Pons (tissue), 1 donor: ENCODE data around the gene GTF2F2.

Source experiments
- DNase-seq: peaks from one replicate; pipeline ENCODE4 v3.0.0-alpha.2; 2016; ENCODE audit warnings: low spot score

Gene GTF2F2

DNA sequence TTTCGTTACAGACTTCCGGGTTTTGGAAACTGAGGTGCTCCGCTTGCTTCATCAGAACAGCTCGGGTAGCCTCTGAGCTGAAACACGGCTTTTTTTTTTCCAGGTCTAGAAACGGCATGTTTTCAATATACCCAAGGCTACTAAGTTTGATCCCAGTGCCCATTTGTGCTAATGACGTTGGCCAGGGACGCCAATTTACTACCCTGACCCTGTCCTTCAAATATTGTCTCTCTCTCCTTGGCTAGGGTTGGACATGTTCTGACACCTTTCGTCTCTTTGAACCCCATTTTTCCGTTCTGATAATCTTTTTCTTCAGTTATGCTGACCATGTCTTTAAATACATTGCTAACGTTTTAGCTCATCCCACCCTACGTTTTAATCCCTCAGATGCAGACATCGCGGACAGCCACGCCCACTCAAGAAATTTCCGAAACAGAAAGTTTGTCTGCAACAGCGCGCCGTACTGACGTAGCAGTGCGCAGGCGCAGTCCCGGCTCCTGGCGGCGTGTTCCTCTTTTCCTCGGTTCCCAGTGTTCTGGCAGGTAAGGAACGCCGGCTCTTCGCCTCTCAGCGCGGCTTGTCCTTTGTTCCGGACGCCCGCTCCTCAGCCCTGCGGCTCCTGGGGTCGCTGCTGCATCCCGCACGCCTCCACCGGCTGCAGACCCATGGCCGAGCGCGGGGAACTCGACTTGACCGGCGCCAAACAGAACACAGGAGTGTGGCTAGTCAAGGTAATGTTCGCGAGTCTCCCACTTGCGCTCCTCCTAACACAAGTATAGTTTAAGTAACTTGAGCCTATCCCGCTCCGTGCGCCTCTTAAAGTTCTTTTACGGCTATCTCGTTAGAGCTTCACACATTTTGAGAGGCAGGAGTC lies at the start of gene GTF2F2:
GTF2F2 (plus strand) TSS at position 520 of the 874 bp plus-strand sequence; CDS start at position 666, 146 bp downstream.
- DNase-seq: peak; percentile 79

- no peak for DNase-seq
Observed at GRCh38 chr13:45073809-45074208, 46.5 kb upstream of the GTF2F2 start.

DNA sequence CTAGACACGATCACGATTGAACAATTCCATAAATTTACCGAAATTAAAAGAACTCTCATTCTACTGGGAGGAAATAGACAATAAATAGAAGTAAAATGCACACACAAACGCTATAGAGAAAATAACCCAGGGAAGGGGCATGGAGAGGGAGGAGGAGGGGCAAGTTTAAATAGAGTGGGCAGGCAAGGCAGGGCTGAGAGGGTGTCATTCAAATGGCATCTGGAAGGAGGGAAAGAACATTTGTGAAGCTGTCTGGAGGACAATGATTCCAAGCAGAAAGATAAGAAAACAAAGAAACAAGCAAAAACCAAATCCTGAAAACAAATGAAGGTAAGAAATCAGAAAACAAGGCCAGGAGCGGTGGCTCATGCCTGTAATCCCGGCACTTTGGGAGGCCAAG lies 45.6 kb upstream of the GTF2F2 start:
- DNase-seq: no peak

DNA sequence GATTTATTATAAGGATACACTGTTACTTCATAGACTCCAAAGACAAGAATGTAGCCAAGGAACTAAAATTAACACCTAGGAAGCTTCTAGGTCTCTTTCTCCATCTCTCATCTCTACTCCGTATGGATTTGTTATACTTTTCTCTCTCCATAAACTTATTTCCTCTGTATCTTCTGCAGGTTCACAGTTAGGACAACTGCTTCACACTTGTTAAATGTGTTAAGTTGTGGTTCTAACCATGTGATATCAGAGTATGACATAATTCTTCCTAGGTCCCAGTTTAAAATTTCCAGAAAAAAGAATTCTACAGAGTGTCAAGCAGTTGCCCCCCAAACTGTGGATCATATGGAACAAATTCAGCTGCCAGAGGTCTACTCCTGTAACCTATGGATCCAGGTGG lies 42.3 kb upstream of the GTF2F2 start:
- DNase-seq: no peak

DNA sequence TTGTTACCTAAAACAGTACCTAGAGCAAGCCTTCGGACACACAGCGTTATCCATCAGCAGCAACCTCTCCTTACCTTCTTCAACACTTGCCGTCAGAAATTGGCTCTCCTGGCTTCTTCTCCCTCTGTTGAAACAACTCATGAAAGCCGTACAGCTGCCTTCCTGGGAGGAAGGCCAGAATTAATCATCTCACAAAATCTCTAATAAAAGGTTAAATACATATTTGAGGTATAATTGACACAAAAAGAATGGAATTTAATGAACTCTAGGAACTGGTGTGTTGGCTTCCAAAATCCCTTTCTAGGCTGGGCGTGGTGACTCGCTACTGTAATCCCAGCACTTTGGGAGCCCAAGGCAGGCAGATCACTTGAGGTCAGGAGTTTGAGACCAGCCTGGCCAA lies 37.3 kb upstream of the GTF2F2 start:
- no peak for DNase-seq

DNA sequence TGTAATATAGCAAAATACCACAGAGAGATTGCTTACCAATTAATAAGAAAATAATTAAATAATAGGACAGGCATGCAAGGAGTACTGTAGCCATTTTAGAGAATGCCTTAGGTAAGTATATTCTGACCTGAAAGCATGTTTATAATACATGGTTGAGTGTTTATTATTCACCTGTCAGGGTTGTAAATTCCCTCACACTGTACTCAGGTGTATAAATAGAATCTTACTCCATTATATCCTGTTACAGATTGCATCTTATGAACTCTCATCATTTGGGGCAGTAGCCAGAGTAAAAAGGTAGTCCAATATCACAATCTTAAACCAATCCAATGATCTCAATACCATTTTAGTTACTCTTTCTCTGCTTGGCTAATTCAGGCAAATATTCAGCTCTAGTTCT lies 35.8 kb upstream of the GTF2F2 start:
- DNase-seq: no peak

GRCh38 chr13:45086484-45086883 lies 33.8 kb upstream of the GTF2F2 start:
- DNase-seq: no peak

GRCh38 chr13:45092663-45093062 lies 27.6 kb upstream of the GTF2F2 start:
- no peak for DNase-seq

DNA sequence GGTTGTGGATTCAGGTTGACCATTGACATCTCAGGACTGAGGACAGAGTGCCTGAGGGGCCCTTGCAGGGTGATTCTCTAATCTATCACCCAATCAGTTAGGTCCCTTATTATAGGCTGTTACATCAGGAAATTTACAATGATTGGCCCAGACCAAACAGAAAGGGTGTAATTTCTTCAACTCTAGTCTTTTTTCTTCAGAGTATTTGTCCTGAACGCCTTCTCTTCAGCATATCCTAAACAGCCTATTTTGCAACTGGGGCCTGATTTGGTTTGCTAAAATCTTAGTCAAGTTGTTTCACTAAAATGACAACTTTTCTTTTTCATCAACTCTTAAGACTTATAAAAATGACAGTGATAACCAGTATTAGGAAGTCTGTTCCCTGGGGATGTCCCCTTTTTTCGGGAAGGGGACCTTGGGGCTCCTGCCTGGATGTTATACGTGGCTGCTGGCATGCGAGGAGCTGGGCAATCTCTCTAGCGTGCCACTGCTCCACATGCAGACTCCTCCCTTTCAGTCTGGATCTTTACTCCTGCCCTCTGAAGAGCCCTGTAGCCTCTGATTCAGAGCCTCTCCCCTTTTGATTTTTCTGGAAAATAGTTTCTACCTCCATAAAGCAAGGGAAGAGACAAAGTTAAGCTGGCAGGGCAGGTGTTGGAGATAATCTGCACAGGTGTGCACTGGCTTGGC lies 19.6 kb upstream of the GTF2F2 start:
- DNase-seq: no peak

GRCh38 chr13:45101327-45102018 lies 18.8 kb upstream of the GTF2F2 start:
- DNase-seq: peak; percentile 14

GRCh38 chr13:45102136-45102507 lies 18.2 kb upstream of the GTF2F2 start:
- peak; percentile 94 for DNase-seq

DNA sequence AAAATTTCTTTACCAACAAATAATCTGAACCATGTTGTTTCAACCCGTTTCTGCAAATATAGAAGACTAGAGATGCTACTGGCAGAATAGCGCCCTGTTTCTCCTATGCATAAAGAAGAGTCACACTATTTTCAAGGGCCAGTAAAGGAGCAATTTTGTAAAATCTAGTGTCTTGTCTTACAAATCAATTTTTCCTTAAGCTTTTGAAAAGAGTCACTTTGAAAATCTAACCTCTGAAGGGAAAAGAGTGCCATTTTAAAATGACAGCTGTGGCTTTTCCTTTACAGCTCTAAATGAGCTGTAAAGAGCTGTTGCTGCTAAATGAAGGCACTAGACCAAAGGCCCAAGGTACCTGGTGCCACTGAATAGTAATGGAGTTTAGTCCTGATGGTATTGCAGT lies 16.9 kb upstream of the GTF2F2 start:
- DNase-seq: no peak

DNA sequence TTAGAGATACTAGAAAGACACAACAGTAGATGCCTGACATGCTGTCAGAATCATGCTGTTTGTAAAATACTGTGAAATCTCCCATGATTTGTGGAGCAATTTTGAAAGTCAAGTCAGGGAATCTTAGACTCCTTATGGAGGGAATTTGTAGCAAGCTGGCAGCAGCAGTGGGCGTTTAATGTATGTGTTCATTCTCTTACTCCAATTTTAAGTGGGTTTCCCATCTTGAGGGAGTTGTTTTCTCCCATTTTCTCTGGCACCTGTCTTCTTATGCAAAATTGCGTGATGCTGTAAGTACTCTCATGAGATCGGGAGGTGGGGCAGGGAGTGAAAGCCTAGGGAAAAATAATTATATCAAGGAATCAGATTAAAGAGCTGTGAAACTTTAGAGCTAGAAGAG lies 16.0 kb upstream of the GTF2F2 start:
- no peak for DNase-seq

- no peak for DNase-seq
Observed at GRCh38 chr13:45105895-45106294, 14.4 kb upstream of the GTF2F2 start.

DNA sequence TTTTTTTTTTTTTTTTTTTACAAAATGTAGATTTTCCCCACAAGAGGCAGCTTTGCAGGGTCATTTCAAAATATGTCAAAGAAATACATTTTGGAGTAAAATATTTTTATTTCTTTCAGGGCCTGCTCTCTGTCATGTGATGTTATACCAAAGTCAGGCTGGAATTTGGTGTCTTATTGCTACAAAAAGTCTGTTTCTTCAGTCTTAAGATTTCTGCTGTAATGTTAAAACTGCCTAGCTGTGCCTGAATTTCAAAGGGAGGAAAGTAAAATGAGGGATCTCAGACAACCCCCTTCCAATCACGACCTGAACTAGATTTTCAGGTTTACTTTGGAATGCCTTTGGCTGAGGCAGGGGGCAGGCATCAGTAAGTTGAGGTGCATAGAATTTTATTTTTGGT lies 12.8 kb upstream of the GTF2F2 start:
- DNase-seq: no peak

DNA sequence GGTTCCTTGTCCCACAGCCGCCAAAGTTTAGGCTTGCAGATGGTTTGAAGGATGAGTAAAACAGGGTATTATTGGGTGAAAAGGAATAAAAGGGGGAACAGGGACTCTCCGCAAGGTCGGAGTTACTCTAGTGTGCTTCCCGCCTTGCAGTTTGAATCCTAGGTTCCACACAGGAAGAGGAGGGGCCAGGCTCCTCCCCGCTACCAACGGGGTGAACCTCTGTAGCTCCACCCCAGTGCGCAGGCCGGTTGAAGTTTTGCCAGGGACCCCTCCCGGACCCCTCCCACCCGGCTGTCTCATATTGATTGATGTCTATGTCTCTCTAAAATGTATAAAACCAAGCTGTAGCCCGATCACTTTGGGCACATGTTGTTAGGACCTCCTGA lies 11.6 kb upstream of the GTF2F2 start:
- no peak for DNase-seq

DNA sequence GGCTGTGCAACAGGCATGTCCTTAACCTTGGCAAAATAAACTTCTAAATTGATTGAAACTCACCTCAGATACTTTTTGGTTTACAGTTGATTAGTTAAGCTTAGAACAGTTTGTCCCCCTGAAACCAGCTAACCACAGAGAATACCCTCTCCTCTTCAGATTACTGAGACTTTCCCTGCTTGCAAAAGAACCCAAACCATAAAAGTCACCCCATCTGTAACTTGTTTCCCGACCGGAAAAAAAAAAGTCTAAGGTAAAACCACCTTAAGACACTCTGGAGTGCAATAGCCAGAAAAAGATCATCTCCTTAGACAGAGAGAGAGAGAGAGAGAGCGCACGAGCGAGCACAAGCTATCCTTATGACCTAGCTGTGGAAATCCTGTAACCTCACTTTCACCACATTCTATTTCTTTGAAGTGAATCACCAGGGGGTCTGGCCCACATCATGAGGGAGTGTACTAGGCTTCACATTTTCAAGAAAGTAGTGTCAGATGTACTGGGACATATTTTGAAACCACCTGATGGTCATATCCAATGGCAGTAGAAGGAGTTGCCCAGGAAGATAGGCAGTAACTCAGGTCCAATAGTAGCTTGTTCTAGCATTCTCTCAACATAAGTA lies 11.1 kb upstream of the GTF2F2 start:
- DNase-seq: no peak

GRCh38 chr13:45113233-45114224 lies 6.8 kb upstream of the GTF2F2 start:
- no peak for DNase-seq

DNA sequence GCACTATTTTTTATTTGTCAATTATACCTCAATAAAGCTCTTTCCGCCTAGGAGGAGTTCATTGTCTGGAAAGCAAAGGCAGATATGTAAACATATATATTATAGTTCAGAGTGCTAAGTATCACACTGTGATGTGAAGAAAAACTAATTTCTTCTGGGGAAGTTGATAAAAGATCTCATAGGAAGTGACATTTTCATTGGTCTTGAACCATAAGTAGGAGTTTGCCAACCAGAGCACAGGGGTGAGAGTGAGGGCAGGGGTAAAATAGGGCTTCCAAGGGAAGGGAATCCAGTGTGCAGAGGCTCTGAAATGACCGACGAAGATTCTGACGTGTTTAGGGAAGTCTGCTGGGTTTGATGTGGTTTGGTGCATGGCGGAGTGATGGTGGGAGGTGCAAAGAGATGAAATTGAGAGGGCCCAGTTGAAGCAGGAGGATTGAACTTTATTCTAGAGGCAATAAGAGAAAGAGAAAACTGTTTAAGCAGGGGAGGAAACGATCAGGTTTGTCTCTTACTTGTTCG lies 780 bp upstream of the GTF2F2 start:
- DNase-seq: peak; percentile 51

DNA sequence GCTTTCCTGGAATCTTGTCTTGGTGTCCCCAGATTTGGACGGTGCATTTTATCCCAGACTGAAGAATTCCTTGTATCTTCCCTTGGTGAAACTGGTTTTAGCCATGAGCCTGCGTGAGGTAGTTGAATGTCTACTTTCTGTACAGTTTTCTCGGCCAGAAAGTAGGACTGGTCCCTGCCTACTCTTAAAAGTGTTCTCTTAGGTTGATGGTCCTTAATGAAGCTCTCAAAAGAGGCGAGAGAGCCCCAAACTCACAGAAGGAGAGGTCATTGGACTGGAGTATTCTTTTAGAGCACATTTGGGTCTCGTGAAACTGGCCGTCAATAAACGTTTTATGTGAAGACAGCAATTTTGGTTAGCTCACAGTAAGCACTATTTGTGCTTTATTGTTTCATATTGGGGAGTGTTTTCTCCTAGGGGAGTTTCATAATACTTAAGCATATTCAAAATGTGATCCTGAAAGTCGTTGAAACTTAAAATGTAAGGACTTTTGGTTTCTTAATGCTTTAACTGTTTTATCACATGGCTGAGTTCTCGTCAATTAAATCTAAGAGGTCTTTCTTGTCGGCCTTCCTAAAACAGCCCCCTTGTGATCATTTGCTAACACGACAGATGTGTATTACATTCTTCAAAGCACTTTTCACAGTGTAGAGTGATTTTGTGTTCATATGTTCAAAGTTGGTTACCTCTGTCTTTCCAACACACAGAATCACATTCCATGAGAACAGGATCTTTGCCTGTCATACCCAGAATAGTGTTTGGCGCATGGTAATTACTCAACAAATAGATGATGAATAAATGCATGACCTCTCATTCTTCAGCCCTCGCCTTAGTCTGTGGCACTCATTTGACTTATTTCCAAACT lies 889 bp downstream of the GTF2F2 start:
- no peak for DNase-seq
